ENCODE results near the gene CREB3L1.

- TF ChIP-seq EZH2 (IDR thresholded peaks at IDR 0.05; ENCODE audit: low read length, unreplicated experiment) (no peak), CTCF (conservative IDR thresholded peaks at IDR 0.05; ENCODE audit: low read depth, low read length) (no peak), EZH2phosphoT487 (IDR thresholded peaks at IDR 0.05; ENCODE audit: borderline replicate concordance, low read length) (no peak)
These were observed 18.0 kb downstream of the CREB3L1 start for GRCh38 chr11:46295312-46296058.
